ENCODE results near the gene LY6G6F. TPM values are rescaled to one million over a fixed set of nuclear protein-coding genes. Genes with fewer than 3 reads are reported as not detected.

Gene LY6G6F
- total RNA-seq, 1 donor from 2014 or later, result 0.97 TPM

GRCh38 chr6:31715022-31715958 lies 8.6 kb downstream of the LY6G6F start, which contains the start of gene LY6G6D:
TSS of gene LY6G6D (plus strand) at chr6:31715348. CDS start at chr6:31715356, 8 bp downstream.
- Histone ChIP-seq H3K4me3 (no peak within 1 kb of the TSS), H3K27ac (no peak within 1 kb of the TSS), H3K9me3 (no peaks in the 10 kb centered on the region), H3K27me3 (ENCODE audit: low read depth) (no peaks in the 10 kb centered on the region), H3K36me3 (no peaks in the 10 kb centered on the region), H3K4me1 (peaks cover 7% of the 10 kb centered on the region)
- ATAC-seq, result no peak
- intact Hi-C loops (cut with DNase I), result no loop called here
- no peak for TF ChIP-seq CTCF (IDR thresholded peaks at IDR 0.05)
- no peak for DNase-seq

GRCh38 chr6:31717499-31718222 lies 11.0 kb downstream of the LY6G6F start:
- no peak for TF ChIP-seq CTCF (IDR thresholded peaks at IDR 0.05)
- no peak for DNase-seq

GRCh38 chr6:31718265-31718664 lies 11.6 kb downstream of the LY6G6F start:
- no peak for TF ChIP-seq CTCF (IDR thresholded peaks at IDR 0.05)
- no peaks in the 10 kb centered on the region for H3K4me1 ChIP-seq
- H3K27ac ChIP-seq, result peak overlapping the region; percentile 18
- no peaks in the 10 kb centered on the region for H3K27me3 ChIP-seq (ENCODE audit: low read depth)
- peak; percentile 76 to 84 for ATAC-seq
- no peaks in the 10 kb centered on the region for H3K9me3 ChIP-seq
- H3K4me3 ChIP-seq, result no peak overlapping the region
- H3K36me3 ChIP-seq, result no peaks in the 10 kb centered on the region
- intact Hi-C loops (cut with DNase I), result no loop called here
- DNase-seq, result peak; percentile 48

More at GRCh38 chr6:31717499-31718222, 11.0 kb downstream of the LY6G6F start:
- Histone ChIP-seq H3K27me3 (ENCODE audit: low read depth) (no peaks in the 10 kb centered on the region), H3K4me3 (no peak overlapping the region), H3K27ac (no peak overlapping the region), H3K4me1 (no peaks in the 10 kb centered on the region), H3K36me3 (no peaks in the 10 kb centered on the region), H3K9me3 (no peaks in the 10 kb centered on the region)
- intact Hi-C loops (cut with DNase I), result no loop called here
- ATAC-seq, result no peak

GRCh38 chr6:31719001-31719400 lies 12.3 kb downstream of the LY6G6F start:
- Histone ChIP-seq H3K27me3 (ENCODE audit: low read depth) (no peaks in the 10 kb centered on the region), H3K4me3 (no peak overlapping the region), H3K36me3 (no peaks in the 10 kb centered on the region), H3K4me1 (no peaks in the 10 kb centered on the region), H3K9me3 (no peaks in the 10 kb centered on the region), H3K27ac (peak overlapping the region; percentile 18)
- ATAC-seq (no peak), DNase-seq (no peak)
- no peak for TF ChIP-seq CTCF (IDR thresholded peaks at IDR 0.05)
- intact Hi-C loops (cut with DNase I), result no loop called here

- H3K4me1 ChIP-seq, result no peaks in the 10 kb centered on the region
- TF ChIP-seq CTCF (IDR thresholded peaks at IDR 0.05), result no peak
- no peak overlapping the region for H3K27ac ChIP-seq
- DNase-seq, result peak; percentile 2
- no peak for ATAC-seq
- H3K4me3 ChIP-seq, result no peak overlapping the region
- intact Hi-C loops (cut with DNase I), result no loop called here
- no peaks in the 10 kb centered on the region for H3K36me3 ChIP-seq
- H3K27me3 ChIP-seq (ENCODE audit: low read depth), result no peaks in the 10 kb centered on the region
- no peaks in the 10 kb centered on the region for H3K9me3 ChIP-seq
Measured at GRCh38 chr6:31720196-31720770, 13.6 kb downstream of the LY6G6F start.

Measured in lower lobe of right lung (tissue), 2 donors.